SK-N-SH treated with all-trans-retinoic acid at 6 μM for 48 hours (cell line): ENCODE data around the gene CITED2.
"Not testable (repeated sequence)": the region's sequence is repeated elsewhere in the genome, so short reads cannot be mapped to it uniquely, and the experiment has no call there.

Source experiments
- ATAC-seq: fragments of 200-7000 bp; cut with Tn5 transposase; 3 replicates; pipeline ENCODE4 v1.9.1; 2020; ENCODE audit warnings: mild to moderate bottlenecking, moderate library complexity
- ARNTL ChIP-seq: fragments of 450-650 bp; formaldehyde crosslinking; IDR thresholded peaks from 2 replicates; pipeline ENCODE4 v1.5.0; 2020; ENCODE audit warnings: low read depth, mild to moderate bottlenecking, moderate library complexity, borderline replicate concordance
- BACH2 ChIP-seq: fragments of 250-450 bp; sonication (Bioruptor Pico); IDR thresholded peaks from 2 replicates; pipeline ENCODE4 v1.9.0; 2021; ENCODE audit warnings: mild to moderate bottlenecking, borderline replicate concordance
- CREB5 ChIP-seq: fragments of 250-450 bp; sonication (Bioruptor Pico); IDR thresholded peaks from 2 replicates; pipeline ENCODE4 v1.5.1; 2020; ENCODE audit warnings: low read depth, mild to moderate bottlenecking, moderate library complexity
- CSRNP3 ChIP-seq: fragments of 250-450 bp; sonication (Bioruptor Pico); IDR thresholded peaks from 2 replicates; pipeline ENCODE4 v1.5.1; 2021; ENCODE audit warnings: mild to moderate bottlenecking, moderate library complexity
- GLIS3 ChIP-seq: fragments of 250-450 bp; sonication (Bioruptor Pico); IDR thresholded peaks from 2 replicates; pipeline ENCODE4 v1.5.0; 2020; ENCODE audit warnings: mild to moderate bottlenecking, moderate library complexity
- OSR1 ChIP-seq: fragments of 250-450 bp; sonication (Bioruptor Pico); IDR thresholded peaks from 2 replicates; pipeline ENCODE4 v1.8.0; 2022; ENCODE audit warnings: moderate library complexity, mild to moderate bottlenecking, inconsistent platforms
- PATZ1 ChIP-seq: fragments of 250-450 bp; sonication (Bioruptor Pico); IDR thresholded peaks from 2 replicates; pipeline ENCODE4 v1.8.0; 2020; ENCODE audit warnings: mild to moderate bottlenecking, moderate library complexity, borderline replicate concordance
- POU6F1 ChIP-seq: fragments of 250-450 bp; sonication (Bioruptor Pico); IDR thresholded peaks from 2 replicates; pipeline ENCODE4 v1.8.0; 2021; ENCODE audit warnings: low read depth, mild to moderate bottlenecking, moderate library complexity, borderline replicate concordance
- PPARA ChIP-seq: fragments of 250-450 bp; sonication (Bioruptor Pico); IDR thresholded peaks from 2 replicates; pipeline ENCODE4 v1.5.0; 2020; ENCODE audit warnings: mild to moderate bottlenecking, borderline replicate concordance
- RARB ChIP-seq: fragments of 250-450 bp; sonication (Bioruptor Pico); IDR thresholded peaks from 2 replicates; pipeline ENCODE4 v1.8.0; 2021; ENCODE audit warnings: mild to moderate bottlenecking, moderate library complexity
- SNAI2 ChIP-seq: fragments of 250-450 bp; sonication (Bioruptor Pico); IDR thresholded peaks from 2 replicates; pipeline ENCODE4 v1.5.0; 2020; ENCODE audit warnings: mild to moderate bottlenecking, moderate library complexity
- TCF4 ChIP-seq: fragments of 250-450 bp; sonication (Bioruptor Pico); IDR thresholded peaks from 2 replicates; pipeline ENCODE4 v1.8.0; 2021; ENCODE audit warnings: mild to moderate bottlenecking, moderate library complexity, borderline replicate concordance
- TOX ChIP-seq: fragments of 250-450 bp; sonication (Bioruptor Pico); IDR thresholded peaks from 2 replicates; pipeline ENCODE4 v1.8.0; 2021; ENCODE audit warnings: mild to moderate bottlenecking, moderate library complexity, borderline replicate concordance
- TSHZ2 ChIP-seq: fragments of 250-450 bp; sonication (Bioruptor Pico); IDR thresholded peaks from 2 replicates; pipeline ENCODE4 v1.5.0; 2020; ENCODE audit warnings: mild to moderate bottlenecking, moderate library complexity
- ZC3H10 ChIP-seq: fragments of 250-450 bp; sonication (Bioruptor Pico); IDR thresholded peaks from 2 replicates; pipeline ENCODE4 v1.5.1; 2021; ENCODE audit warnings: mild to moderate bottlenecking, moderate library complexity
- ZFP3 ChIP-seq: fragments of 250-450 bp; sonication (Bioruptor Pico); IDR thresholded peaks from 2 replicates; pipeline ENCODE4 v1.5.0; 2020; ENCODE audit warnings: mild to moderate bottlenecking, moderate library complexity
- ZFP30 ChIP-seq: fragments of 450-650 bp; formaldehyde crosslinking; IDR thresholded peaks from 2 replicates; pipeline ENCODE4 v1.5.0; 2022; ENCODE audit warnings: mild to moderate bottlenecking, moderate library complexity
- ZNF565 ChIP-seq: fragments of 450-650 bp; formaldehyde crosslinking; conservative IDR thresholded peaks from 2 replicates; pipeline ENCODE4 v1.5.0; 2020; ENCODE audit warnings: low read depth, mild to moderate bottlenecking, moderate library complexity
- ZNF70 ChIP-seq: fragments of 450-650 bp; formaldehyde crosslinking; IDR thresholded peaks from 2 replicates; pipeline ENCODE4 v1.5.0; 2020; ENCODE audit warnings: mild to moderate bottlenecking, moderate library complexity
- ZNF8 ChIP-seq: fragments of 450-650 bp; formaldehyde crosslinking; IDR thresholded peaks from 2 replicates; pipeline ENCODE4 v1.5.0; 2020; ENCODE audit warnings: mild to moderate bottlenecking, moderate library complexity

Gene CITED2

GRCh38 chr6:139364982-139365379, 9.5 kb downstream of the CITED2 start:
- no peak for ATAC-seq

GRCh38 chr6:139364302-139364981, 10.0 kb downstream of the CITED2 start:
- TF ChIP-seq RARB (CRISPR knock-in tag) (no peak), CSRNP3 (no peak)
- ATAC-seq, result peak; percentile 31

More at GRCh38 chr6:139364982-139365379, 9.5 kb downstream of the CITED2 start:
- TF ChIP-seq SNAI2 (CRISPR knock-in tag), result no peak
- TF ChIP-seq POU6F1 (CRISPR knock-in tag), result no peak
- TF ChIP-seq CREB5 (CRISPR knock-in tag), result no peak
- TF ChIP-seq TOX (CRISPR knock-in tag), result no peak
- no peak for TF ChIP-seq PATZ1
- TF ChIP-seq TCF4 (CRISPR knock-in tag), result no peak
- TF ChIP-seq ZFP3 (CRISPR knock-in tag), result no peak
- no peak for TF ChIP-seq ZNF565
- TF ChIP-seq GLIS3 (CRISPR knock-in tag), result no peak
- no peak for TF ChIP-seq PPARA (CRISPR knock-in tag)
- no peak for TF ChIP-seq ZFP30
- TF ChIP-seq ZNF70 (CRISPR knock-in tag), result no peak
- no peak for TF ChIP-seq ARNTL (CRISPR knock-in tag)
- no peak for TF ChIP-seq ZNF8 (CRISPR knock-in tag)
- no peak for TF ChIP-seq RARB (CRISPR knock-in tag)

GRCh38 chr6:139363797-139364196, 10.7 kb downstream of the CITED2 start:
- not testable (repeated sequence) for ATAC-seq

GRCh38 chr6:139363123-139363522, 11.3 kb downstream of the CITED2 start:
- ATAC-seq, result not testable (repeated sequence)

GRCh38 chr6:139361211-139361610, 13.2 kb downstream of the CITED2 start:
- no peak for ATAC-seq
- TF ChIP-seq ZC3H10 (no peak), CREB5 (CRISPR knock-in tag) (no peak), ZFP3 (CRISPR knock-in tag) (no peak), ZFP30 (no peak), POU6F1 (CRISPR knock-in tag) (no peak), TSHZ2 (CRISPR knock-in tag) (no peak), BACH2 (CRISPR knock-in tag) (no peak), ZNF8 (CRISPR knock-in tag) (no peak), RARB (CRISPR knock-in tag) (no peak), OSR1 (no peak), CSRNP3 (no peak), SNAI2 (CRISPR knock-in tag) (no peak)
